GM21381 (cell line): ENCODE measurements around the gene RBFOX2.

Source experiments
- ATAC-seq: cut with Tn5 transposase; IDR thresholded peaks from one replicate; pipeline ENCODE4 v1.9.1; 2021; ENCODE audit warnings: mild to moderate bottlenecking, moderate library complexity; ENCODE audit not compliant: unreplicated experiment

RBFOX2 gene

DNA sequence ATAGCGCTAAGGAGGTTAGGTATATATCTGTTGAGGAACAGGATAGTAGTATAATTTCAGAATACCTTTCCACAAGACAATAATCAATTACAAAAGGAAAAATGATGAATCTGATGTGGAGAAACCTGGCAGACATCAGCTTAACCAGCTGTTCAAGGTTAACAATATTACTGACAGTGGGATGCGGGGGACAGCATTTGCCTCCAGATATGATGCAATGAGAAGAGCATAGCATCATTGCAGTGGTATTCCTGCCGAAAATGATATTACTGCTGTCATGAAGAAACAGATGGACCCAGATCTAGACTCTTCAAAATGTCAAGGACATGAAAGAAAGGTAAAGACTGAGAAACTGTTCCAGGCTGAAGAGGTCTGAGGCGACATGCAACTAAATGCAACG is 49.7 kb downstream of the RBFOX2 start:
- no peak for ATAC-seq

GRCh38 chr22:35978201-35978600 is 50.4 kb downstream of the RBFOX2 start:
- no peak for ATAC-seq

DNA sequence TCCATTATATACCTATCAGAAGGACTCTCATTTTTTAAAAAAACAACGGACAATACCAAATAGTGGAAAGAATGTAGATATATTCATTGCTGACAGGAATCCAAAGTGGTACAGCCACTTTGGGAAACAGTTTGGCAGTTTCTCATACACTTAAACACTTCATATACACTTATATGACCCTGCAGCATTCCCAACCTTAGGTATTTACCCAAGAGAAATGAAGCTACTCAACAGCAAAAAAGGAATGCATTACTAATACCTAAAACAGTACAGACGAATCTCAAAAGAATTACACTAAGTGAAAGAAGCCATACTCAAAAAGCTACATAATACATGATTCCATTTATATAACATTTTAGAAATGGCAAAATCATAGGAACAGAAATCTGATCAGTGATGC is 51.5 kb downstream of the RBFOX2 start:
- no peak for ATAC-seq

DNA sequence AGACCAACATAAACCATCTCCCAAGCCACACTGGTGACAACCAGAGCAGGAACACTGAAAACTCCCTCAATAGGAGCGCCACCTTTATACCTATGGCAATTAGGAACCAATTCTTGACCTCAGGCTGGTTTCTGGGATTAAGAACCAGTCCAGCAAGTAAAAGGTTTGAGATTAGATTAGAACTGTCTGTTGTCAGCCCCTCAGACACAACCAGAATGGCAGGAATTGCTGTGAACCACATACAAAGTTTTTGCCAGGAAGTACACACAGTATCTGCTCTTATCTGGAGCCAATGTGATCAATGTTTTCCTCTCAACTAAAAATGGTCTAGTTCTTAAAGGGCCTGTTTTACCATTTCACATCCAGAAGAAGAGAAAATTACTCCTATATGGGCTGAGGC is 55.2 kb downstream of the RBFOX2 start:
- ATAC-seq = no peak

DNA sequence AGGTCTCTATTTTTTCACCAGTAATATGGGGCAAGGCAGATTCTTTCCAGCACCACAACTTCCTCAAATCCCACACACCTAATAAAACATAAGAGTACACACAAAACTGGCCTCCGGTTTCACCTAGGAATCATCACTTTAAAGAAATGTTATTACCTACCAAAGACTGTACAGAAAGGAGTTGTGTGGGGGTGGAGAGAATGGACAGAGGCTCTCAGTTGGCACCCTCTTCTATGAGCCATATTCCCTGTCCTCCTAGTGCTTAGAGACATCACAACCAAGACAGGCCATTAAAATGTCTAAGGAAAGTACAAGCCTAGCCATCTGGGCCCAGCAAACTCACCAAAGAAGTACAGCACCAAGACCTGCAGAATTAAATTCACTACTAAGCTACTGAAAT is 56.1 kb downstream of the RBFOX2 start:
- ATAC-seq = no peak

DNA sequence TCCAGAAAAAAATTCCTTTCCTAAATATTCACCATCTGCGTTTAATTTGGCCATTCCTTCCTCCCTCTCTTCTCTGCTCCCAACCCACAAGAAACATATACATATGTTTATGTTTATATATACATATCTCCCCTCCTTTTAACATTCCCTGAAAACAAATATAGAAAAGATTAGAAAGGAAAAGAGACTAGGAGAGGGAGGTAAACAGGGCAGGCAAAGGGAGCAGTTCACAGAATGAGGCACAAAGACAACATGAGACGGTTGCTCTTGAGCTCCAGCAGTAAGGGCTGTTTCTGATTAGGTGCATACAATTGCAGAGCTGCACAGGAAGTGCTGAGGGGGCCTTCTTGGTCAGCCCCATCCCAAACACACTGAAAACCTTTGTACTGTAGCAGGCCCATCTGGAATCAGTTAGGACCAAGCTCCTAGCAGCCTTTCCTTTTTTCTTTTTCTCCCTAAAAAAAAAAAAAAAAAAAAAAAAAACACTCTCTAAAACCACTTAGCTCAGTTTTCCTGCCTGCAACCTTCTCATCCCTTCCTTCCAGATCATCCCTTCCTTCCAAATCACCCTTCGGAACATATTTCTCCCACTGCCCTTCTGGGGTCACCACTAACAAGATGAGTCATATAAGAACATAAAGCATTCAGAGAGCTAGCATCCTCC is 57.0 kb downstream of the RBFOX2 start:
- ATAC-seq = no peak

GRCh38 chr22:35970616-35971455 is 57.8 kb downstream of the RBFOX2 start:
- no peak for ATAC-seq

- ATAC-seq = no peak
Measured at GRCh38 chr22:35967046-35967397, 61.6 kb downstream of the RBFOX2 start.

DNA sequence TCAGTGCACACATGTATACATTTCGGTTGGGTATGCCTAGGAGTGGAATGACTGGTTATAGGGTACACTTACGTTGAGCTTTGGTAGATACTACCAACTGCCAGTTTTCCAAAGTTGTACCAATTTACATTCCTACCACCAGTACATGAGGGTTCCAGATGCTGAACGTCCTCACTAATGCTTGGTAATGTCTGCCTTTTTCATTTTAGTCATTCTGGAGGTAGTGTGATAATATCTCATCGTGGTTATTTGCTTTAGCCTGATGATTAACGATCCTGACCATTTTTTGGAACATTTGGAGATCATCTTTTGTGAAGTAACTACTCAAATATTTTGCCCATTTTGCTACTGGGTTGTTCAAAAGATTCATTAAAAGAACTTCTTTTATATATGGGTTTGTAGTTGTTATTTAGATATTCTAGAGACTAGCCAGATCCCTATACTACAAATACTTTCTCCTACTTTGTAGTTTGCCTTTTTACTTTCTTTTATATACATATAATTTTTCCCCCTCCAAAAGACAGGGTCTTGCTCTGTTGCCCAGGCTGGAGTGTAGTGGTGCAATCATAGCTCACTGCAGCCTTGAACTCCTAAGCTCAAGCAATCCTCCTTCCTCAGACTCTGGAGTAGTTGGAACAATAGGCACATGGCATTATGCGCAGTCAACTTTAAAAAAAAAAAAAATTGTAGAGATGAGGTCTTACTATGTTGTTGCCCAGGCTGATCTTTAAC is 62.1 kb downstream of the RBFOX2 start:
- no peak for ATAC-seq

GRCh38 chr22:35963237-35963810 is 65.3 kb downstream of the RBFOX2 start:
- ATAC-seq = no peak

- no peak for ATAC-seq
Measured at GRCh38 chr22:35961480-35962295, 66.9 kb downstream of the RBFOX2 start.

DNA sequence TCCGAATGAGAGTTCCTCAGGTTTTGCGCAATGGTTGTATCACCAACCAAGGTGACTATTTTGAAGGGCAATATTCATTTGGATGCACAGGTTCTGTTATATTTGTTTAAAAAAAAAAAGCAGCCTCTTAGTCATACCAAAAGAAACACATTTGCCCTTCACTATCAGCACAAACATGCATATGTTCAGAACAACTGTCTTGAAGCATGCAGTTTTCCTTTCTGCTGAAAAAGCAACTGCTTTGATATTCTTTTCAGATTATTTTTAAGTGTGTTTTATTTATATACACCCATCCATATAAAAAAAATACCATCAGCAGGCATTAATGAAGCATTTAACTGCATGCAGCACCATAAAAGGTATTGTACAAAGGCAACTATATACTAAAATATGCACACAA is 67.8 kb downstream of the RBFOX2 start:
- ATAC-seq = no peak

- no peak for ATAC-seq
Measured at GRCh38 chr22:35959121-35959800, 69.4 kb downstream of the RBFOX2 start.

- no peak for ATAC-seq
Measured at GRCh38 chr22:35958334-35958733, 70.3 kb downstream of the RBFOX2 start.

GRCh38 chr22:35957589-35957988 is 71.0 kb downstream of the RBFOX2 start:
- no peak for ATAC-seq

GRCh38 chr22:35956850-35957249 is 71.8 kb downstream of the RBFOX2 start:
- no peak for ATAC-seq

DNA sequence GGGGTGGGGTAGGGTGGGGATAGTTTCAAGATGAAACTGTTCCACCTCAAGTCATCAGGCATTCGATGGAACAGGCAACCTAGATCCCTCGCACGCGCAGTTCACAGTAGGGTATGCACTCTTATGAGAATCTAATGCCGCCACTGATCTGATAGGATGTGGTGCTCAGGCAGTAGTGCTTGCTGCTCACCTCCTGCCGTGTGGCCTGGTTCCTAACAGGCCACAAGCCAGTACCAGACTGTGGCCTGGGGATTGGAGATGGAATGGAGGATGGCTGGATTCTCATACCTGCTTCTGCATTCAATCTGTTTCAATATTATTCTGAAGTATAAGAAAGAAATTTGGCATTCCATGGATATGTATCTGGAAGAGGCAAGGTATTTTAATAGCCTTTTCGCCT is 73.1 kb downstream of the RBFOX2 start:
- ATAC-seq = no peak

DNA sequence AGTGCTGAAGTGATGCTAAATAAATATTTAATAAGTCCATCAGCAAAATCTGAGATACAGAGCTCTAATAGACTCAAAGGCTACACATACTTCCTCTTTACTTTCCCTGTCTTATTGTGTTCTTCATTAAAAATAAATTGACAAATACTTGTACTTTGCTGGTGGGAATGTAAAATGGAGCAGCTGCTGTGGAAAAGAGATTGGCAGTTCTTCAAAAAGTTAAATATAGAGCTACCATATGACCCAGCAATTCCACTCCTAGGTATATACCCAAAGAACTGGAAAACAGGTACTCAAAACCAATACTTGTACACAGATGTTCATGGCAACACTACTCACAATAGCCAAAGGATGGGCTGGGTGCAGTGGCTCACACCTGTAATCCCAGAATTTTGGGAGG is 76.0 kb downstream of the RBFOX2 start:
- no peak for ATAC-seq

- ATAC-seq = no peak
Measured at GRCh38 chr22:35950262-35950661, 78.4 kb downstream of the RBFOX2 start.

DNA sequence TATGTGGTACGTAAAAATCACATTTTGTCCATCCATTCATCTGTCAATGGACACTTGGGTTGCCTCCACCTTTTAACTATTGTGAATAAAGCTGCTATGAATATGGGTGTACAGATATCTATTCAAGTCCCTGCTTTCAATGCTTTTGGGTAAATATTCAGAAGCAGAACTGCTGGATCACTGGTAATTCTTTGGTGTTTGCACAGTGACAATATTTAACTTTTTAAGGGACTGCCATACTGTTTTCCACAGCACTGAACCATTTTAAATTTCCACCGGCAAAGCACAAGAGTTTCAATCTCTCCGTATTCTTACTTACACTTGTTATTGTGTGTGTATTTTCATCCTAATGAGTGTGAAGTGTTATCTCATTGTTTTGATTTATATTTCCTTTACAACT is 79.4 kb downstream of the RBFOX2 start:
- ATAC-seq = no peak
